ENCODE data around the gene TWIST2.

TWIST2 gene

GRCh38 chr2:238920053-238920452 is 72.2 kb downstream of the TWIST2 start:
- no peak for DNase-seq (ENCODE audit: low spot score)

GRCh38 chr2:238920601-238921001 is 72.7 kb downstream of the TWIST2 start:
- no peak for DNase-seq (ENCODE audit: low spot score)

- DNase-seq (ENCODE audit: low spot score): no peak
These were observed 73.4 kb downstream of the TWIST2 start for GRCh38 chr2:238921259-238921658.

- no peak for DNase-seq (ENCODE audit: low spot score)
These were observed 73.9 kb downstream of the TWIST2 start for GRCh38 chr2:238921681-238922319.

GRCh38 chr2:238922435-238922834 is 74.5 kb downstream of the TWIST2 start:
- no peak for DNase-seq (ENCODE audit: low spot score)

- DNase-seq (ENCODE audit: low spot score): no peak
These were observed 76.1 kb downstream of the TWIST2 start for GRCh38 chr2:238924032-238924431.

- DNase-seq (ENCODE audit: low spot score): no peak
These were observed 76.9 kb downstream of the TWIST2 start for GRCh38 chr2:238924796-238925195.

- DNase-seq (ENCODE audit: low spot score): no peak
These were observed 77.4 kb downstream of the TWIST2 start for GRCh38 chr2:238925281-238925680.

GRCh38 chr2:238925816-238926521 is 78.1 kb downstream of the TWIST2 start:
- DNase-seq (ENCODE audit: low spot score): no peak

- no peak for DNase-seq (ENCODE audit: low spot score)
These were observed 79.1 kb downstream of the TWIST2 start for GRCh38 chr2:238926761-238927611.

GRCh38 chr2:238927746-238928519 is 80.0 kb downstream of the TWIST2 start:
- no peak for DNase-seq (ENCODE audit: low spot score)

- no peak for DNase-seq (ENCODE audit: low spot score)
These were observed 80.8 kb downstream of the TWIST2 start for GRCh38 chr2:238928520-238929241.

GRCh38 chr2:238929242-238930081 is 81.6 kb downstream of the TWIST2 start:
- peak; percentile 25 for DNase-seq (ENCODE audit: low spot score)

- DNase-seq (ENCODE audit: low spot score): no peak
These were observed 82.3 kb downstream of the TWIST2 start for GRCh38 chr2:238930216-238930615.

GRCh38 chr2:238936162-238937052 is 88.5 kb downstream of the TWIST2 start:
- DNase-seq (ENCODE audit: low spot score): no peak

GRCh38 chr2:238938003-238938400 is 90.1 kb downstream of the TWIST2 start:
- DNase-seq (ENCODE audit: low spot score): no peak

- DNase-seq (ENCODE audit: low spot score): no peak
These were observed 90.6 kb downstream of the TWIST2 start for GRCh38 chr2:238938401-238939055.

- no peak for DNase-seq (ENCODE audit: low spot score)
These were observed 91.2 kb downstream of the TWIST2 start for GRCh38 chr2:238939074-238939473.

All from putamen (tissue), 1 donor.